ENCODE measurements around the gene AVPR2. TPM values are rescaled to one million over a fixed set of nuclear protein-coding genes. Genes with fewer than 3 reads are reported as not detected.

AVPR2 gene
- total RNA-seq, 1 donor from 2014 or later, result 3.1 TPM

- H3K4me1 ChIP-seq, result no peaks in the 10 kb centered on the region
- intact Hi-C loops (cut with micrococcal nuclease), result no loop called here
These were observed 34.8 kb upstream of the AVPR2 start for GRCh38 chrX:153869473-153870287.

GRCh38 chrX:153870288-153870690, 34.2 kb upstream of the AVPR2 start:
- H3K4me3 ChIP-seq, result no peak overlapping the region
- no peak overlapping the region for H3K27ac ChIP-seq (replicated peaks)
- H3K36me3 ChIP-seq, result no peaks in the 10 kb centered on the region
- TF ChIP-seq CTCF (IDR thresholded peaks at IDR 0.05; ENCODE audit: borderline replicate concordance), result no peak
- no peaks in the 10 kb centered on the region for H3K4me1 ChIP-seq
- peaks cover 5% of the 10 kb centered on the region for H3K27me3 ChIP-seq (ENCODE audit: low read depth)
- no peak for DNase-seq
- H3K9me3 ChIP-seq (replicated peaks), result no peaks in the 10 kb centered on the region
- intact Hi-C loops (cut with micrococcal nuclease), result no loop called here

More at GRCh38 chrX:153869473-153870287, 34.8 kb upstream of the AVPR2 start:
- no peak overlapping the region for H3K4me3 ChIP-seq
- no peak for DNase-seq
- H3K36me3 ChIP-seq, result no peaks in the 10 kb centered on the region
- H3K27ac ChIP-seq (replicated peaks), result no peak overlapping the region
- H3K27me3 ChIP-seq (ENCODE audit: low read depth), result peaks cover 5% of the 10 kb centered on the region
- TF ChIP-seq CTCF (IDR thresholded peaks at IDR 0.05; ENCODE audit: borderline replicate concordance), result no peak
- H3K9me3 ChIP-seq (replicated peaks), result no peaks in the 10 kb centered on the region

- no peaks in the 10 kb centered on the region for H3K9me3 ChIP-seq (replicated peaks)
- H3K27me3 ChIP-seq (ENCODE audit: low read depth), result peaks cover 5% of the 10 kb centered on the region
- H3K4me1 ChIP-seq, result no peaks in the 10 kb centered on the region
- no peaks in the 10 kb centered on the region for H3K36me3 ChIP-seq
- DNase-seq, result no peak
- intact Hi-C loops (cut with micrococcal nuclease), result no loop called here
- H3K27ac ChIP-seq (replicated peaks), result no peak overlapping the region
- H3K4me3 ChIP-seq, result no peak overlapping the region
- TF ChIP-seq CTCF (IDR thresholded peaks at IDR 0.05; ENCODE audit: borderline replicate concordance), result no peak
These were observed 33.6 kb upstream of the AVPR2 start for GRCh38 chrX:153870791-153871360.

- TF ChIP-seq CTCF (IDR thresholded peaks at IDR 0.05; ENCODE audit: borderline replicate concordance), result no peak
- peaks cover 10% of the 10 kb centered on the region for H3K27me3 ChIP-seq (ENCODE audit: low read depth)
- H3K4me3 ChIP-seq, result no peak overlapping the region
- no peaks in the 10 kb centered on the region for H3K4me1 ChIP-seq
- H3K36me3 ChIP-seq, result no peaks in the 10 kb centered on the region
- no peak for DNase-seq
- intact Hi-C loops (cut with micrococcal nuclease), result no loop called here
- H3K9me3 ChIP-seq (replicated peaks), result no peaks in the 10 kb centered on the region
- H3K27ac ChIP-seq (replicated peaks), result no peak overlapping the region
These were observed 33.0 kb upstream of the AVPR2 start for GRCh38 chrX:153871451-153871850.

DNA sequence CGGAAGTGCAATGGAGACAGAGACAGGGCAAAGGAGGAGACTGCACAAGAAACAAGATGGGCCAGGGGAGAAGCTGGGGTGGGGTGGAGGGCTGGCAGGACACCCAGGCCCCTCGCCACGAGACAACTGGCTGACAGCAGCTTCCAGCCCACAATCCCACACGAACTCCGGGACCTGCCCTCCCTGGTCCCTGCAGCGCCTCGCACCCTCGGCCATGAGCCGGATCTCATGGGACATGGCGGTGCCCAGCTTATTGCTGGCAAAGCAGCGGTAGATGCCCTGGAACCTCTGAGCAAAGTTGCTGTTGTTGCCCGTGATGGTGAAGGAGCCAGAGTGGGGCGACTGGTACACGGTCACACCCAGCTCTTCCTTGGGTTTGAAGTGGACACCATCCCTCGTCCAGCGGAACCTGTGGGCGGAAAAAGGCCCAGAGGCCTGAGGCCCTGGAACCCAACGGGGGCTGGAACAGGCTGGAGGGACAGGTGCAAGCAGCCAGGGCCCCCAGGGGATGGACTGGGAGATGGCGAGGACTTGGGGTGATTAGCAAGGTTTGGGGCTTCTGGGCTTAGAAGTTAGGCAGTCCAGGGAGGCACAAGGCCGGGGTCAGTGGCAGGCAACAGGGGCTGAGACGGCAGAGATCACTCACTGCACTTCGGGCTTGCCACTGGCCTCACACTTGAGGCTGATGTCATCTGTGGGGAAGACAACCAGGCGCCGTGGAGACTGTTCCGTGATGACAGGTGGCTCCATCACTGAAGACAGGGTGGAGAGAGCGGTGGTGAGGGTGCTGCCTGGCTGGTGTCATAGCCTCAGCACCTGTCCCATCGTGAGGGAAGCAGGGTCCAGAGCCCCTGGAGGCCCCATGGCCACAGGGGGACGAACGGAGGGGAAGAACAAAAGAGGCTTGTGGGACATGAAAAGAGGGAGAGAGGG, 32.3 kb upstream of the AVPR2 start:
- no peak for TF ChIP-seq CTCF (IDR thresholded peaks at IDR 0.05; ENCODE audit: borderline replicate concordance)
- H3K27me3 ChIP-seq (ENCODE audit: low read depth), result peaks cover 15% of the 10 kb centered on the region

More for the DNA sequence above, 32.3 kb upstream of the AVPR2 start:
- Histone ChIP-seq H3K27ac (replicated peaks) (no peak overlapping the region), H3K9me3 (replicated peaks) (no peaks in the 10 kb centered on the region), H3K36me3 (no peaks in the 10 kb centered on the region), H3K4me3 (no peak overlapping the region), H3K4me1 (no peaks in the 10 kb centered on the region)
- DNase-seq, result no peak
- intact Hi-C loops (cut with micrococcal nuclease), result no loop called here

All from left ventricle myocardium inferior (tissue), 1 donor.